ENCODE data around the gene OR6C2.
"Not testable (repeated sequence)": the region's sequence is repeated elsewhere in the genome, so short reads cannot be mapped to it uniquely, and the experiment has no call there.

Gene OR6C2

DNA sequence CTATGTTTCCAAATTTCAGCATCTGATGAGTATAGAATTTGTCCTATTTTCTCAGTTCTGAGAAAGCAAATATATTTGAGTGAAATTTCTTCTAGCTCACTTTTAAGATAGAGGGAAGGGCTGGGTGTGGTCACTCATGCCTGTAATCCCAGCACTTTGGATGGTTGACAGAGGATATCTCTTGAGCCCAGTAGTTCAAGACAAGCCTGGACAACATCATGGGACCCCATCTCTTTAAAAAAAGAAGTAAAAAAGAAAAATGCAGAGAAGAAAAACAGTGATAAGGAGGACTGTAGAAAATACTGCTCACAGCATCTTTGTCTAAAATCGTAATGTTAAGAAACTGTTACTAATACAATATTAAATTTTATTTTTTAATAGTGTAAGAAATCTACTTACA is 28.4 kb downstream of the OR6C2 start:
- DNase-seq (ENCODE audit: low read depth), result no peak

DNA sequence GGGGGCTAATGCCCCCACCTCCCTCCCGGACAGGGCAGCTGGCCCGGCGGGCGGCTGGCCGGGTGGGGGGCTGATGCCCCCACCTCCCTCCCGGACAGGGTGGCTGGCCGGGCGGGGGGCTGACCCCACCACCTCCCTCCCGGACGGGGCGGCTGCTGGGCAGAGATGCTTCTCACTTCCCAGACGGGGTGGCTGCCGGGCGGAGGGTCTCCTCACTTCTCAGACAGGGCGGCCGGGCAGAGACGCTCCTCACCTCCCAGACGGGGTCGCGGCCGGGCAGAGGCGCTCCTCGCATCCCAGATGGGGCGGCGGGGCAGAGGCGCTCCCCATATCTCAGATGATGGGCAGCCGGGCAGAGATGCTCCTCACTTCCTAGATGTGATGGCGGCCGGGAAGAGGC is 35.3 kb downstream of the OR6C2 start:
- not testable (repeated sequence) for DNase-seq (ENCODE audit: low read depth)

GRCh38 chr12:55484284-55484683 is 40.4 kb downstream of the OR6C2 start:
- DNase-seq (ENCODE audit: low read depth), result not testable (repeated sequence)

- DNase-seq (ENCODE audit: low read depth), result no peak
Observed at GRCh38 chr12:55492078-55492477, 48.2 kb downstream of the OR6C2 start, which contains the start of gene OR6C68. TSS of gene OR6C68 (plus strand) at chr12:55492378. CDS start at chr12:55492378, 0 bp downstream.

DNA sequence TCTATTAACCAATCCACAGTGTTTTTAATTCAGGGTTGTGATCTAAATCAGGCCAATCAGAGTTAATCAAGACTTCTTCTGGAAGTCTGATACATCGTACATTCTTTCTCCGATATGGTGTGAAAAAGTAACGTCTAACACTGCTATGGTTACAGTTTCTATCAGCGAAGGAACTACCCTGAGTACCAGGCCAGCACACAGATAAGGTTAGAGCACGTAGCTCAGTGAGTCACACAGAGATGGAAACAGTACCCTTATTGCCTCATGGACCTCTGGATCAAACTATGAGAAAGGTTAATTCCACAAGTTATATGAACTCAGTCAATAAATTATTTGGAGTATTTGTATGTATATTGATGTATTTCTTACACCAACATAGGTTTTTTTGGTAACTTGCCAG is 51.6 kb downstream of the OR6C2 start:
- no peak for DNase-seq (ENCODE audit: low read depth)

DNA sequence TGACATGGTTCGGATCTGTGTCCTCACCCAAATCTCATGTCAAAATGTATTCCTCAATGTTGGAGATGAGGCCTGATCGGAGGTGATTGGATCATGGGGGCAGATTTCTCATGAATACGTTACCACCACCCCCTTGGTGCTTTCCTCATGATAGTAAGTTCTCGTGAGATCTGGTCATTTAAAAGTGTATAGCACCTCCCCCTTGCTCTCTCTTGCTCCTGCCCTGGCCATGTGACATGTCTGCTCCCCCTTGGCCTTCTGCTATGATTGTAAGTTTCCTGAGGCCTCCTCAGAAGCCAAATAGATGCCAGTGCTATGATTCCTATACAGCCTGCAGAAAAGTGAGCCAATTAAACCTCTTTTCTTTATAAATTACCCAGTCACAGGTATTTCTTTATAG is 55.4 kb downstream of the OR6C2 start:
- no peak for DNase-seq (ENCODE audit: low read depth)

GRCh38 chr12:55499810-55500252 is 56.0 kb downstream of the OR6C2 start:
- no peak for DNase-seq (ENCODE audit: low read depth)

GRCh38 chr12:55501601-55502000 is 57.7 kb downstream of the OR6C2 start:
- no peak for DNase-seq (ENCODE audit: low read depth)

Data from stromal cell of bone marrow (primary cell).